Mammary epithelial cell (primary cell): Measurements from ENCODE around the gene TENM3.

ENCODE experiments used
- CTCF ChIP-seq, 2 donors: IDR thresholded peaks in 1 of 2; conservative IDR thresholded peaks in 1 of 2; 2 replicates each; pipeline ENCODE4 v1.5.1; 2011 to 2012; ENCODE audit warnings: inconsistent platforms in 2 of 2, low read length in 2 of 2, mild to moderate bottlenecking in 2 of 2, control low read depth in 1 of 2, low read depth in 1 of 2; ENCODE audit not compliant: insufficient read depth in 1 of 2; ENCODE audit errors: extremely low read depth in 1 of 2
- EZH2 ChIP-seq: IDR thresholded peaks from 2 replicates; pipeline ENCODE4 v1.6.1; 2012; ENCODE audit warnings: low read length, inconsistent platforms, borderline replicate concordance

GRCh38 chr4:182246401-182247205, 3.4 kb downstream of the TENM3 start:
- TF ChIP-seq CTCF (conservative IDR thresholded peaks at IDR 0.05 in 1 of 2, IDR thresholded peaks at IDR 0.05 in 1 of 2; ENCODE audit: extremely low read depth in 1 of 2, insufficient read depth in 1 of 2, low read depth in 1 of 2, low read length in 2 of 2) = no peak
- TF ChIP-seq EZH2 = no peak
